ENCODE measurements around the gene P3H2.

Gene P3H2

GRCh38 chr3:189937302-189938127 is 183.2 kb downstream of the P3H2 start:
- DNase-seq, result no peak

- DNase-seq, result no peak
Measured at GRCh38 chr3:189936201-189936945, 184.3 kb downstream of the P3H2 start.

GRCh38 chr3:189927975-189928895 is 192.5 kb downstream of the P3H2 start:
- DNase-seq, result no peak

- DNase-seq, result no peak
Measured at GRCh38 chr3:189921770-189922169, 198.9 kb downstream of the P3H2 start.

GRCh38 chr3:189914799-189915198 is 205.9 kb downstream of the P3H2 start:
- no peak for DNase-seq

- no peak for DNase-seq
Measured at GRCh38 chr3:189911001-189911400, 209.7 kb downstream of the P3H2 start.

GRCh38 chr3:189909573-189909972 is 211.1 kb downstream of the P3H2 start:
- no peak for DNase-seq

- no peak for DNase-seq
Measured at GRCh38 chr3:189909139-189909538, 211.6 kb downstream of the P3H2 start.

GRCh38 chr3:189908646-189909045 is 212.1 kb downstream of the P3H2 start:
- DNase-seq, result no peak

- no peak for DNase-seq
Measured at GRCh38 chr3:189907803-189908202, 212.9 kb downstream of the P3H2 start.
